Osteoblast (primary cell): ENCODE results near the gene CEP290. TPM values are rescaled to one million over a fixed set of nuclear protein-coding genes. Genes with fewer than 3 reads are reported as not detected.
A peak's percentile ranks its signal among the peaks of the same experiment; 100 is the strongest.

ENCODE experiments used
- DNase-seq: peaks from one replicate; pipeline ENCODE4 v3.0.0; 2011; ENCODE audit warnings: low spot score, mixed read lengths; ENCODE audit not compliant: insufficient read length; ENCODE audit errors: missing footprints
- H2AFZ ChIP-seq: 2 replicates; pipeline ENCODE4 v1.6.0; 2011; ENCODE audit warnings: mild to moderate bottlenecking, low read length
- H3K27ac ChIP-seq: 2 replicates; pipeline ENCODE4 v1.5.1; 2011; ENCODE audit warnings: mild to moderate bottlenecking, low read depth, low read length, moderate library complexity
- H3K27me3 ChIP-seq: 2 replicates; pipeline ENCODE4 v1.6.0; 2012; ENCODE audit warnings: mild to moderate bottlenecking, control low read depth, inconsistent platforms, low read length, moderate library complexity; ENCODE audit not compliant: insufficient read depth
- H3K36me3 ChIP-seq: 2 replicates; pipeline ENCODE4 v1.5.1; 2011; ENCODE audit warnings: mild to moderate bottlenecking, low read length, control low read depth, moderate library complexity; ENCODE audit not compliant: insufficient read depth
- H3K4me1 ChIP-seq: 2 replicates; pipeline ENCODE4 v1.5.1; 2011; ENCODE audit warnings: mild to moderate bottlenecking, low read length, control low read depth, moderate library complexity; ENCODE audit not compliant: insufficient read depth
- H3K4me2 ChIP-seq: 2 replicates; pipeline ENCODE4 v1.6.0; 2011; ENCODE audit warnings: mild to moderate bottlenecking, low read length; ENCODE audit not compliant: insufficient read depth
- H3K4me3 ChIP-seq: fragments of 200-600 bp; sonication (generic); 3 replicates; pipeline ENCODE4 v1.5.1; 2012; ENCODE audit warnings: mild to moderate bottlenecking, low read length, inconsistent platforms; ENCODE audit not compliant: insufficient read depth
- H3K79me2 ChIP-seq: 2 replicates; pipeline ENCODE4 v1.6.0; 2012; ENCODE audit warnings: mild to moderate bottlenecking, low read length, control low read depth, inconsistent platforms; ENCODE audit not compliant: insufficient read depth
- H3K9me3 ChIP-seq: 2 replicates; pipeline ENCODE4 v1.5.1; 2011; ENCODE audit warnings: low read depth, low read length, control low read depth
- H4K20me1 ChIP-seq: 2 replicates; pipeline ENCODE4 v1.6.0; 2012; ENCODE audit warnings: mild to moderate bottlenecking, low read length, control low read depth; ENCODE audit not compliant: insufficient read depth
- total RNA-seq: library from RNA; depleted of rRNA; stranded (reverse); fragments of >200 nt; gene quantifications from 2 replicates; pipeline ENCODE4 v1.2.3, GENCODE V29; 2012
- TF ChIP-seq, protein P1 (sequence below): IDR thresholded peaks from 2 replicates; pipeline ENCODE4 v1.5.1; 2011; ENCODE audit warnings: mild to moderate bottlenecking, low read depth, low read length, moderate library complexity; ENCODE audit errors: extremely low read depth

CEP290 gene
- total RNA-seq, 1 donor: 20.3 TPM

DNA sequence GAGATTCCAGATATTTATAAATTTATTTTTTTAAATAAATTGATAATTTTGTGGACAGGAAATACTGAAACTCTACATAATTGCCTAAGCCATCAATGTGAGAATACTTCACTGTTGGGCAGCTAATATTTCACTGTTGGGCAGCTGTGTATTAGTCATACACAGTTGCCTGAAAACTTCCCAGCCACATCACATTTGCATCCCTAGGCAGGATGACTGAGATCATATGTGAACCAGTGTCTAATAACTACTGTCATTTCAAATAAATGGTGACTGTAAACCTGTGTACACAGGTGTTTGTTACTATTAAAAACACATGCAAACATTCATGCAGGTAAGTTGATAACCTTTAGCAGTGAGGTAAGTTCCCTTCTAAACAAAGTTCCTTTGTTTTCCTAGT, 44.1 kb upstream of the CEP290 start:
- H3K4me1 ChIP-seq: peaks cover 10% of the 10 kb centered on the region
- no peaks in the 10 kb centered on the region for H3K27me3 ChIP-seq
- TF ChIP-seq, protein P1, sequence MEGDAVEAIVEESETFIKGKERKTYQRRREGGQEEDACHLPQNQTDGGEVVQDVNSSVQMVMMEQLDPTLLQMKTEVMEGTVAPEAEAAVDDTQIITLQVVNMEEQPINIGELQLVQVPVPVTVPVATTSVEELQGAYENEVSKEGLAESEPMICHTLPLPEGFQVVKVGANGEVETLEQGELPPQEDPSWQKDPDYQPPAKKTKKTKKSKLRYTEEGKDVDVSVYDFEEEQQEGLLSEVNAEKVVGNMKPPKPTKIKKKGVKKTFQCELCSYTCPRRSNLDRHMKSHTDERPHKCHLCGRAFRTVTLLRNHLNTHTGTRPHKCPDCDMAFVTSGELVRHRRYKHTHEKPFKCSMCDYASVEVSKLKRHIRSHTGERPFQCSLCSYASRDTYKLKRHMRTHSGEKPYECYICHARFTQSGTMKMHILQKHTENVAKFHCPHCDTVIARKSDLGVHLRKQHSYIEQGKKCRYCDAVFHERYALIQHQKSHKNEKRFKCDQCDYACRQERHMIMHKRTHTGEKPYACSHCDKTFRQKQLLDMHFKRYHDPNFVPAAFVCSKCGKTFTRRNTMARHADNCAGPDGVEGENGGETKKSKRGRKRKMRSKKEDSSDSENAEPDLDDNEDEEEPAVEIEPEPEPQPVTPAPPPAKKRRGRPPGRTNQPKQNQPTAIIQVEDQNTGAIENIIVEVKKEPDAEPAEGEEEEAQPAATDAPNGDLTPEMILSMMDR: no peak
- H3K4me3 ChIP-seq: no peak overlapping the region
- no peaks in the 10 kb centered on the region for H3K9me3 ChIP-seq
- H3K27ac ChIP-seq: peak overlapping the region; percentile 6
- H2AFZ ChIP-seq: no peak overlapping the region
- peaks cover 3% of the 10 kb centered on the region for H3K36me3 ChIP-seq
- H4K20me1 ChIP-seq: no peaks in the 10 kb centered on the region
- no peaks in the 10 kb centered on the region for H3K79me2 ChIP-seq
- no peak overlapping the region for H3K4me2 ChIP-seq
- peak; percentile 42 for DNase-seq

DNA sequence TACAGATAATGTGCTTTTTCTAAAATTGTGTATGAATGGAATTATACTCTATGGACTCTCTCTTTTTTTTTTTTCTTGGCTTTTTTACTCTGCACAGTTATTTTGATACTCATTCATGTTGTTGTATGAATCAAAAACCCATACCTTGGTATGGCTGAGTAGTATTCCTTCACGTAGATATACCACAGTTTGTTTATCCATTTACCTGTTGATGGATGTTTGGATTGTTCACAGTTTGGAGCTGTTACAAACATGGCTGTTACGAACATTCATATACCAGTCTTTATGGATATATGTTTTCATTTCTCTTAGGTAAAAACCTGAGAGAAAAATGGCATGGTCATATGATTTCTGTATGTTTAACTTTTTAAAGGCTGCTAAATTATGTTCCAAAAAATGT, 43.4 kb upstream of the CEP290 start:
- Histone ChIP-seq H3K4me3 (no peak overlapping the region), H3K9me3 (no peaks in the 10 kb centered on the region), H4K20me1 (no peaks in the 10 kb centered on the region), H3K27ac (no peak overlapping the region), H2AFZ (no peak overlapping the region), H3K27me3 (no peaks in the 10 kb centered on the region), H3K79me2 (no peaks in the 10 kb centered on the region), H3K4me1 (peaks cover 10% of the 10 kb centered on the region), H3K4me2 (no peak overlapping the region), H3K36me3 (peaks cover 3% of the 10 kb centered on the region)
- DNase-seq: no peak
- TF ChIP-seq, protein P1: no peak

DNA sequence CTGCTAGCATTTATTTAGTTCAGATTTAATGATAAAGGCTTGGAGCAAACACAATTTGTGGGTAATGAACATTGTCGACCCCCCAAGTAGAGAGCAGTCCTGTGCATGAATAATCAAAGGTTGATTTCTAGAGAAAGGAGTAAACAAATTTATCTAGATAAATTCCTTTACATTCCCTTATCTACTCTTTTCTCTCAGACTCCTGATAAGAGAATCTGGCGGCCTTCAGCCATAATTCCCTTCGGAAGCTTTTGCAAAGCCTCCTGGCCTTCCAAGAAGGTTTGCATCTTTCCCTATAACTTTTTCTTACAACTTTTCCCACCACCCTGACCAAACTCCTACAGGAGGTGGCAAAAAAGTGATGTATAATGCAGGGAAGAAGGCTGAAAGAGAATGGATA, 42.3 kb upstream of the CEP290 start:
- H3K4me3 ChIP-seq: no peak overlapping the region
- peaks cover 10% of the 10 kb centered on the region for H3K4me1 ChIP-seq
- H3K36me3 ChIP-seq: peaks cover 3% of the 10 kb centered on the region
- DNase-seq: no peak
- H2AFZ ChIP-seq: no peak overlapping the region
- H3K4me2 ChIP-seq: no peak overlapping the region
- H4K20me1 ChIP-seq: no peaks in the 10 kb centered on the region
- H3K27me3 ChIP-seq: no peaks in the 10 kb centered on the region
- TF ChIP-seq, protein P1: no peak
- no peaks in the 10 kb centered on the region for H3K79me2 ChIP-seq
- H3K27ac ChIP-seq: no peak overlapping the region
- H3K9me3 ChIP-seq: no peaks in the 10 kb centered on the region

DNA sequence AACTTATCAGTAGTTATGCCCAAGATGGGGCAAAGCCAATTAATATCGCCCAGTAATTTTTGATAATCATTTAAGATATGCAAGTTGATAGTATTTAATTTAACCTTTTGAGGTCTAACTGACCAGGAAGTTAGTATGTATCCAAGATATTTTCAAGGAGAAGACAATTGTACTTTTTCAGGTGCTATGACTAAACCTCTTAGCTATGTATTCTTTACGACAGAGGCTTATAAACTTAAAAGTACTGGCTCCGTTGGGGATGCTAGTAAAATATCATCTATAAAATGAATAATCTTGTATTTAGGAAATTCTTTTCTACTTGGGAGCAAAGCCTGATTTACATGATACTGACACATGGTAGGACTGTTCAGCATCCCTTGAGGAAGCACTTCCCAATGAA, 40.5 kb upstream of the CEP290 start:
- H3K79me2 ChIP-seq: no peaks in the 10 kb centered on the region

More for the DNA sequence above, 40.5 kb upstream of the CEP290 start:
- no peaks in the 10 kb centered on the region for H4K20me1 ChIP-seq
- H3K36me3 ChIP-seq: peaks cover 3% of the 10 kb centered on the region
- H2AFZ ChIP-seq: no peak overlapping the region
- DNase-seq: no peak
- no peak overlapping the region for H3K4me3 ChIP-seq
- H3K27me3 ChIP-seq: no peaks in the 10 kb centered on the region
- TF ChIP-seq, protein P1: no peak
- H3K4me2 ChIP-seq: no peak overlapping the region
- H3K9me3 ChIP-seq: no peaks in the 10 kb centered on the region
- no peak overlapping the region for H3K27ac ChIP-seq
- peaks cover 5% of the 10 kb centered on the region for H3K4me1 ChIP-seq
